Lung (tissue), 13 donors: ENCODE data around the gene ASB12. TPM values are rescaled to one million over a fixed set of nuclear protein-coding genes. Genes with fewer than 3 reads are reported as not detected.

Experiments used
- ATAC-seq: fragments of 200-7000 bp; cut with Tn5 transposase; one replicate; pipeline ENCODE4 v1.9.1; 2020; ENCODE audit warnings: moderate number of reproducible peaks; ENCODE audit not compliant: insufficient read depth, low FRiP score
- DNase-seq, 3 donors: peaks; one replicate each; pipeline ENCODE4 v3.0.0-alpha.2; 2013 to 2017
- H3K27ac ChIP-seq, 2 donors: one replicate each; pipeline ENCODE4 v1.5.1; 2013; ENCODE audit warnings: mild to moderate bottlenecking in 2 of 2, moderate library complexity in 2 of 2, control low read depth in 1 of 2, inconsistent platforms in 1 of 2, low read depth in 1 of 2, low read length in 1 of 2
- H3K27me3 ChIP-seq, 3 donors: one replicate each; pipeline ENCODE4 v1.5.1; 2013; ENCODE audit warnings: low read length in 2 of 3; ENCODE audit not compliant: control insufficient read depth in 3 of 3, insufficient read depth in 3 of 3
- H3K36me3 ChIP-seq, 4 donors: one replicate each; pipeline ENCODE4 v1.5.1; 2013; ENCODE audit warnings: low read length in 4 of 4, mild to moderate bottlenecking in 1 of 4, moderate library complexity in 1 of 4; ENCODE audit not compliant: control insufficient read depth in 4 of 4, insufficient read depth in 4 of 4
- H3K4me1 ChIP-seq, 5 donors: one replicate each; pipeline ENCODE4 v1.5.1; 2013; ENCODE audit warnings: low read length in 5 of 5, mild to moderate bottlenecking in 2 of 5, moderate library complexity in 1 of 5; ENCODE audit not compliant: control insufficient read depth in 5 of 5, insufficient read depth in 5 of 5
- H3K4me3 ChIP-seq: one replicate; pipeline ENCODE4 v1.5.1; 2013; ENCODE audit warnings: mild to moderate bottlenecking, control low read depth, moderate library complexity
- H3K9ac ChIP-seq, 2 donors: one replicate each; pipeline ENCODE4 v1.5.1; 2013; ENCODE audit warnings: low read length in 2 of 2, control low read depth in 1 of 2; ENCODE audit not compliant: insufficient read depth in 1 of 2
- H3K9me3 ChIP-seq, 4 donors: one replicate each; pipeline ENCODE4 v1.5.1; 2013; ENCODE audit warnings: low read length in 3 of 4, mild to moderate bottlenecking in 1 of 4, moderate library complexity in 1 of 4; ENCODE audit not compliant: control insufficient read depth in 4 of 4, insufficient read depth in 3 of 4
- CTCF ChIP-seq: IDR thresholded peaks from 2 replicates; pipeline ENCODE4 v1.5.1; 2012; ENCODE audit warnings: mild to moderate bottlenecking; ENCODE audit errors: control extremely low read depth, extremely low read depth
- WGBS, 2 donors: extraction: QIAGEN DNeasy Blood & Tissue Kit; methylation state at CpG; one replicate each; pipeline ENCODE4 v1.1.7; 2013; 5-methylcytosine and 5-hydroxymethylcytosine counted together
- polyA plus RNA-seq, 2 donors: library from polyadenylated mRNA; stranded (reverse); fragments of 200-250 nt; gene quantifications; one replicate each; pipeline ENCODE4 v1.2.1, GENCODE V29; 2013
- small RNA-seq: library from RNA; depleted of rRNA; stranded (forward); fragments of <200 nt; gene quantifications from one replicate; pipeline ENCODE3, GENCODE V24; 2014; ENCODE audit warnings: low replicate concordance
- total RNA-seq, 2 donors: library from RNA; depleted of rRNA in 1 of 2; stranded (reverse); fragments of >200 nt in 1 of 2; gene quantifications; one replicate each; pipeline ENCODE4 v1.2.1, GENCODE V29; 2014 to 2021
- donor health status: control.
- donor health status: control.
- donor health status: Bipolar disorder and iron deficiency.
- donor health status: healthy.
- donor health status: DM: yes; HTN: yes; CAD: no.

Gene ASB12
- total and polyA plus RNA-seq, 4 donors: 0.11 to 0.46 (median 0.16) TPM; not detected in 1

DNA sequence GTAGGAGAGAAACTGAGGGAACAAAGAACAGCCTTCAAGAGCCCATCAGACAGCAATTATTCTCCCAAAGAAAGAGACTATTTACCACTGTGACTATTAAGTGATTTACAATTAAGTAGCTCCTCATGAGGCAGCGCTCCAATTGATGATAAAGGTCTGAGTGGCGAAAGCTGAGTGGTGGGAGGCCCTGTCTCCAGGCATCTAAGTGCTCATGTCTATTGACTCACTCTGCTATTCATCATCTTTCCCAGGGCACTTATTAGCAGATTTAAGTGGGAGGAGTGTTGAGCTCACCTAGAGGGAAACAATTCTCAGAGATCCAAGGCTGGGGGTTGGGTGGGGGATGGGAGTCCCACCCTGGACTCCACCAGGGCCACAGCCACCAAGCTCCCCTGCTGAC lies 48.2 kb downstream of the ASB12 start:
- Histone ChIP-seq H3K36me3 (no peaks in the 10 kb centered on the region), H3K4me3 (no peak overlapping the region), H3K9ac (no peak overlapping the region), H3K27me3 (no peaks in the 10 kb centered on the region), H3K4me1 (peaks cover 0 to 5% (median 0%) of the 10 kb centered on the region in 5 donors), H3K27ac (no peak overlapping the region), H3K9me3 (no peaks in the 10 kb centered on the region)
- TF ChIP-seq CTCF: no peak
- WGBS, 2 donors: 79 to 100% methylated on average over 2 of the region's 2 CpGs
- no peak for DNase-seq
- ATAC-seq: no peak

DNA sequence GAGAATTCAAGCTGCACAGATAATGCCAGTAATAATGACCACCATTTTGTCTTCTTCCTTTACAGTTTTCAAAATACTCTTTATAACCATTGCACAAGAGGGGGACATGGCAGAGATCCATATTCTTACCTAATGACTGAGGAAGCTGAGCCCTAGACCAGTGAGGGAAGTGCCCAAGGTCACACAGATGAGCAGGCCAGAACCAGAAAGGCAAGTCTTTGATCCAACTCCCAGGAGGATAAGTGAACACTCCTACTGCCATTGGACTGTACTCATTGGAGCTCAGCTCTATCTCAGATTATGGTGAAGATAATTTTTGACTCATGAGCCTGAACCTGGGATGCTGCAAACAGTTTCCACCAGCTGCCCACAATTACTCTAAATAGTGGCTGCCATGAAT lies 53.5 kb downstream of the ASB12 start:
- Histone ChIP-seq H3K9me3 (peaks cover 0 to 4% (median 0%) of the 10 kb centered on the region in 4 donors), H3K9ac (no peak overlapping the region), H3K4me1 (no peaks in the 10 kb centered on the region), H3K27ac (no peak overlapping the region), H3K36me3 (no peaks in the 10 kb centered on the region), H3K27me3 (no peaks in the 10 kb centered on the region), H3K4me3 (no peak overlapping the region)
- no peak for TF ChIP-seq CTCF
- DNase-seq (no peak), ATAC-seq (no peak)

Small RNAs within 50 kb of the gene (small RNA-seq; reads per million reads assigned to genes)
- not detected for gene RN7SL799P

Other genes with a start within 250 kb of the ASB12 start
- 1 to 10 TPM; 4.0 to 4.2 TPM for gene AMER1, start 24.9 kb downstream of the ASB12 start, total RNA-seq
- gene AMER1, start 24.9 kb downstream of the ASB12 start, polyA plus RNA-seq: 1 to 10 TPM in 1 of 2 donors, under 1 TPM in 1; 0.94 to 1.3 TPM
- 1 to 10 TPM; 4.8 to 5.8 TPM for gene MTMR8, start 164.8 kb upstream of the ASB12 start, total RNA-seq
- under 1 TPM; 0.53 to 0.61 TPM for gene MTMR8, start 164.8 kb upstream of the ASB12 start, polyA plus RNA-seq